ENCODE measurements around the gene POLR1C.
"Not testable (repeated sequence)": the region's sequence is repeated elsewhere in the genome, so short reads cannot be mapped to it uniquely, and the experiment has no call there.

The POLR1C gene

GRCh38 chr6:43506667-43507471 lies 10.0 kb upstream of the POLR1C start:
- DNase-seq: peak; percentile 60 to 95 (median 85)
- intact Hi-C loops (cut with DNase I): loop anchor here (2.0 to 5.0 kb wide), 2 partner anchors 52 to 140 kb away; partner anchors contain the start of genes DLK2 and ZNF318

GRCh38 chr6:43508481-43509141 lies 8.3 kb upstream of the POLR1C start:
- intact Hi-C loops (cut with DNase I): loop anchor here (5.0 kb wide), 1 partner anchor 141 kb away; the partner anchor contains the start of gene ZNF318
- DNase-seq: no peak

- peak in 1 of 42 donors; percentile 11 for DNase-seq
- intact Hi-C loops (cut with DNase I): loop anchor here (5.0 kb wide), 1 partner anchor 142 kb away; the partner anchor contains the start of gene ZNF318
These were observed 7.5 kb upstream of the POLR1C start for GRCh38 chr6:43509142-43509983.

GRCh38 chr6:43509984-43510826 lies 6.7 kb upstream of the POLR1C start, which contains the start of gene LRRC73:
LRRC73 (minus strand) TSS chr6:43510346; CDS start chr6:43509785, 561 bp downstream.
- DNase-seq: peak; percentile 68 to 96 (median 91)
- intact Hi-C loops (cut with DNase I): loop anchor here (5.0 kb wide), 1 partner anchor 143 kb away; the partner anchor contains the start of gene ZNF318

- intact Hi-C loops (cut with DNase I): no loop called here
- no peak for DNase-seq
These were observed 6.1 kb upstream of the POLR1C start for GRCh38 chr6:43510827-43511163.

GRCh38 chr6:43511824-43512415 lies 5.0 kb upstream of the POLR1C start:
- DNase-seq: no peak
- intact Hi-C loops (cut with DNase I): no loop called here

- intact Hi-C loops (cut with DNase I): no loop called here
- peak in 24 of 42 donors; percentile 15 to 73 (median 54) for DNase-seq
These were observed 1.1 kb upstream of the POLR1C start for GRCh38 chr6:43515808-43516207.

- intact Hi-C loops (cut with DNase I): no loop called here
- DNase-seq: peak in 1 of 42 donors; percentile 40
These were observed 557 bp upstream of the POLR1C start for GRCh38 chr6:43516367-43516696.

- DNase-seq: no peak
These were observed 842 bp downstream of the POLR1C start for GRCh38 chr6:43517505-43518357.

GRCh38 chr6:43520097-43520496 lies 3.2 kb downstream of the POLR1C start:
- no peak for DNase-seq
- intact Hi-C loops (cut with DNase I): no loop called here

More at GRCh38 chr6:43517505-43518357, 842 bp downstream of the POLR1C start:
- intact Hi-C loops (cut with DNase I): no loop called here

GRCh38 chr6:43521836-43522235 lies 4.9 kb downstream of the POLR1C start:
- no peak for DNase-seq
- intact Hi-C loops (cut with DNase I): no loop called here

- no peak for DNase-seq
- intact Hi-C loops (cut with DNase I): no loop called here
These were observed 5.8 kb downstream of the POLR1C start for GRCh38 chr6:43522547-43523261.

- no peak for DNase-seq
- intact Hi-C loops (cut with DNase I): no loop called here
These were observed 6.4 kb downstream of the POLR1C start for GRCh38 chr6:43523284-43523683.

GRCh38 chr6:43524483-43524961 lies 7.6 kb downstream of the POLR1C start:
- intact Hi-C loops (cut with DNase I): no loop called here
- no peak for DNase-seq

GRCh38 chr6:43532201-43532600 lies 15.3 kb downstream of the POLR1C start:
- peak in 1 of 42 donors; percentile 1 for DNase-seq
- intact Hi-C loops (cut with DNase I): no loop called here

- DNase-seq; intact Hi-C loops (cut with DNase I): not testable (repeated sequence)
These were observed 22.1 kb downstream of the POLR1C start for GRCh38 chr6:43538986-43539385.

Measured in head of caudate nucleus (tissue), 42 donors.